NCI-H345 (cell line): ENCODE measurements around the gene PTPRF.
"Not testable (repeated sequence)": the region's sequence is repeated elsewhere in the genome, so short reads cannot be mapped to it uniquely, and the experiment has no call there.

Source experiments
- DNase-seq: peaks from one replicate; lab custom pipeline; 2025; lab: John Stamatoyannopoulos, UW

PTPRF gene

GRCh38 chr1:43634721-43635120 is 104.0 kb downstream of the PTPRF start:
- DNase-seq = no peak

GRCh38 chr1:43636006-43636641 is 105.4 kb downstream of the PTPRF start:
- no peak for DNase-seq

GRCh38 chr1:43637267-43637666 is 106.6 kb downstream of the PTPRF start:
- no peak for DNase-seq

- not testable (repeated sequence) for DNase-seq
These were observed 107.7 kb downstream of the PTPRF start for GRCh38 chr1:43638381-43638780.

- peak; percentile 12 for DNase-seq
These were observed 109.5 kb downstream of the PTPRF start for GRCh38 chr1:43639976-43640794.

GRCh38 chr1:43644558-43644957 is 113.9 kb downstream of the PTPRF start:
- no peak for DNase-seq

- no peak for DNase-seq
These were observed 114.8 kb downstream of the PTPRF start for GRCh38 chr1:43645461-43645860.

GRCh38 chr1:43647331-43647730 is 116.6 kb downstream of the PTPRF start:
- not testable (repeated sequence) for DNase-seq

GRCh38 chr1:43648221-43648847 is 117.7 kb downstream of the PTPRF start:
- DNase-seq = no peak

GRCh38 chr1:43648876-43649477 is 118.3 kb downstream of the PTPRF start:
- no peak for DNase-seq

- DNase-seq = peak; percentile 98
These were observed 119.8 kb downstream of the PTPRF start for GRCh38 chr1:43650310-43651085.

GRCh38 chr1:43651188-43651587 is 120.5 kb downstream of the PTPRF start:
- no peak for DNase-seq

GRCh38 chr1:43651902-43652301 is 121.2 kb downstream of the PTPRF start:
- no peak for DNase-seq

- DNase-seq = no peak
These were observed 122.7 kb downstream of the PTPRF start for GRCh38 chr1:43653339-43653738.

- DNase-seq = no peak
These were observed 123.2 kb downstream of the PTPRF start for GRCh38 chr1:43653893-43654292.

- DNase-seq = no peak
These were observed 125.3 kb downstream of the PTPRF start for GRCh38 chr1:43655953-43656352.

GRCh38 chr1:43659212-43660166 is 128.8 kb downstream of the PTPRF start:
- no peak for DNase-seq

- DNase-seq = no peak
These were observed 129.7 kb downstream of the PTPRF start for GRCh38 chr1:43660355-43660754.

GRCh38 chr1:43664369-43664768 is 133.7 kb downstream of the PTPRF start:
- DNase-seq = no peak

- DNase-seq = no peak
These were observed 135.9 kb downstream of the PTPRF start for GRCh38 chr1:43666608-43667007.

GRCh38 chr1:43668956-43669355 is 138.3 kb downstream of the PTPRF start:
- DNase-seq = no peak
